ENCODE results near the gene KIAA0232. TPM values are rescaled to one million over a fixed set of nuclear protein-coding genes. Genes with fewer than 3 reads are reported as not detected.

Gene KIAA0232
- total and polyA plus RNA-seq, 9 of the 15 experiments (the other 6 are each of a cell fraction or from before 2014, with no cell fraction given), result 3.5 to 17.4 (median 13.0) TPM

DNA sequence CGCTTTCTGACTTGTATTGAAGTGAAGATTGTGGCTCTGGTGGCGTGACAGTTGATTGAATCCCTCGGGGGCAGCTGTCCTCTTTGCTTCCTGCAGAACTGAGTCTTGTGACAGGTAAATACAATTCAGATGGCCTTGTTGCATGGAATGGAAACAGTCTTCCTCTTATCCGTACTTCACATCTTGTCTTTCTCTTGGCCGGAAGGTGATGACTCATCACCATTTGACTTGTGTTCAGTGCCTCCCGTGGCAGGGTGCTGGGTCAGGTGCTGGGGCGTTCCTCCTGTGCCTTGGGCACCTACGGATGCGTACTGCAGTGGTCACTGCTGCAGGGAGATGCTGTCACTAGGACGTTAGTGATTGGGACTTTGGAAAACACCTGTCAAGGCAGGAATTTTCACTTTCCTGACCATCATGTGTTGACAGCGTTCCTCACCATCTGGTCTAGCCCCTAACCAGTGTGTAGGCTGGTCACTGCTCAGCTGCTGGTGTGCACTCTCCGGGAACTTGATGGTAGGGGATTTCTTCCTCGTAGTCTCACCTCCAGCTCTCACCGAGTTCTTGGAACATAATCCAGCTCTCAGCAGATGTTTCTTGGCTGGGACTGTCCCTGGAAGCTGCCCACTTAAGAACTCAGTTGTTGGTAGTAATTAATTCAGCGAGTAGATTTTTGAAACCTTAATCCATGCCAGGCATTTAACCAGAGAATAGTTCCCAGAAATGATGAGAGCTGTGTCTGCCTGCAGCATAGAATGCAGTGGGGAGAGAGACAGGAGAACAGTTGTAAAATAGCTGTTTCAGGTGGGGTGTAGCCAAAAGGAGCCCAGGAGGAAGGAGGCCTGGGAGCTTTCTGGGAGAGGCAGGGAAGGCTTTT lies 134.3 kb downstream of the KIAA0232 start (continued):
- TF ChIP-seq STAG1 (CRISPR knock-in tag; IDR thresholded peaks at IDR 0.05; ENCODE audit: borderline replicate concordance) (no peak), NONO (IDR thresholded peaks at IDR 0.05; ENCODE audit: low read depth in 2 of 2, low read length in 1 of 2) (no peak), TAF15 (IDR thresholded peaks at IDR 0.05; ENCODE audit: low read depth, low read length) (no peak), POLR2AphosphoS5 (IDR thresholded peaks at IDR 0.05; ENCODE audit: control insufficient read depth, insufficient read depth, low read depth, low read length) (peak; percentile 75), HNRNPL (IDR thresholded peaks at IDR 0.05; ENCODE audit: low read depth, low read length) (no peak), FOXK2 (conservative IDR thresholded peaks at IDR 0.05 in 1 of 2, IDR thresholded peaks at IDR 0.05 in 1 of 2; ENCODE audit: low read depth in 2 of 2) (peak; percentile 95 to 97), TEAD2 (tag; IDR thresholded peaks at IDR 0.05) (no peak), NR3C1 (CRISPR knock-in tag; IDR thresholded peaks at IDR 0.05) (no peak), DPF2 (IDR thresholded peaks at IDR 0.05) (peak; percentile 99), MCM2 (IDR thresholded peaks at IDR 0.05; ENCODE audit: low read depth) (no peak), RFX1 (IDR thresholded peaks at IDR 0.05) (no peak), PTBP1 (IDR thresholded peaks at IDR 0.05; ENCODE audit: low read depth, low read length) (no peak), ZNF57 (CRISPR knock-in tag; IDR thresholded peaks at IDR 0.05) (no peak), HNRNPLL (IDR thresholded peaks at IDR 0.05; ENCODE audit: low read depth, low read length, poor library complexity, severe bottlenecking) (peak; percentile 37)
- TF ChIP-seq, protein P1, sequence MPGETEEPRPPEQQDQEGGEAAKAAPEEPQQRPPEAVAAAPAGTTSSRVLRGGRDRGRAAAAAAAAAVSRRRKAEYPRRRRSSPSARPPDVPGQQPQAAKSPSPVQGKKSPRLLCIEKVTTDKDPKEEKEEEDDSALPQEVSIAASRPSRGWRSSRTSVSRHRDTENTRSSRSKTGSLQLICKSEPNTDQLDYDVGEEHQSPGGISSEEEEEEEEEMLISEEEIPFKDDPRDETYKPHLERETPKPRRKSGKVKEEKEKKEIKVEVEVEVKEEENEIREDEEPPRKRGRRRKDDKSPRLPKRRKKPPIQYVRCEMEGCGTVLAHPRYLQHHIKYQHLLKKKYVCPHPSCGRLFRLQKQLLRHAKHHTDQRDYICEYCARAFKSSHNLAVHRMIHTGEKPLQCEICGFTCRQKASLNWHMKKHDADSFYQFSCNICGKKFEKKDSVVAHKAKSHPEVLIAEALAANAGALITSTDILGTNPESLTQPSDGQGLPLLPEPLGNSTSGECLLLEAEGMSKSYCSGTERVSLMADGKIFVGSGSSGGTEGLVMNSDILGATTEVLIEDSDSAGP (CRISPR knock-in tag; IDR thresholded peaks at IDR 0.05), result no peak
- TF ChIP-seq, protein P2, sequence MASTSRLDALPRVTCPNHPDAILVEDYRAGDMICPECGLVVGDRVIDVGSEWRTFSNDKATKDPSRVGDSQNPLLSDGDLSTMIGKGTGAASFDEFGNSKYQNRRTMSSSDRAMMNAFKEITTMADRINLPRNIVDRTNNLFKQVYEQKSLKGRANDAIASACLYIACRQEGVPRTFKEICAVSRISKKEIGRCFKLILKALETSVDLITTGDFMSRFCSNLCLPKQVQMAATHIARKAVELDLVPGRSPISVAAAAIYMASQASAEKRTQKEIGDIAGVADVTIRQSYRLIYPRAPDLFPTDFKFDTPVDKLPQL (IDR thresholded peaks at IDR 0.05; ENCODE audit: extremely low read depth, insufficient read length), result no peak
- TF ChIP-seq, protein P3, sequence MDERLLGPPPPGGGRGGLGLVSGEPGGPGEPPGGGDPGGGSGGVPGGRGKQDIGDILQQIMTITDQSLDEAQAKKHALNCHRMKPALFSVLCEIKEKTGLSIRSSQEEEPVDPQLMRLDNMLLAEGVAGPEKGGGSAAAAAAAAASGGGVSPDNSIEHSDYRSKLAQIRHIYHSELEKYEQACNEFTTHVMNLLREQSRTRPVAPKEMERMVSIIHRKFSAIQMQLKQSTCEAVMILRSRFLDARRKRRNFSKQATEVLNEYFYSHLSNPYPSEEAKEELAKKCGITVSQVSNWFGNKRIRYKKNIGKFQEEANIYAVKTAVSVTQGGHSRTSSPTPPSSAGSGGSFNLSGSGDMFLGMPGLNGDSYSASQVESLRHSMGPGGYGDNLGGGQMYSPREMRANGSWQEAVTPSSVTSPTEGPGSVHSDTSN (CRISPR knock-in tag; IDR thresholded peaks at IDR 0.05; ENCODE audit: low read depth), result no peak
- TF ChIP-seq, protein P3 (tag; conservative IDR thresholded peaks at IDR 0.05; ENCODE audit: low read depth), result peak; percentile 76
- TF ChIP-seq, protein P4, sequence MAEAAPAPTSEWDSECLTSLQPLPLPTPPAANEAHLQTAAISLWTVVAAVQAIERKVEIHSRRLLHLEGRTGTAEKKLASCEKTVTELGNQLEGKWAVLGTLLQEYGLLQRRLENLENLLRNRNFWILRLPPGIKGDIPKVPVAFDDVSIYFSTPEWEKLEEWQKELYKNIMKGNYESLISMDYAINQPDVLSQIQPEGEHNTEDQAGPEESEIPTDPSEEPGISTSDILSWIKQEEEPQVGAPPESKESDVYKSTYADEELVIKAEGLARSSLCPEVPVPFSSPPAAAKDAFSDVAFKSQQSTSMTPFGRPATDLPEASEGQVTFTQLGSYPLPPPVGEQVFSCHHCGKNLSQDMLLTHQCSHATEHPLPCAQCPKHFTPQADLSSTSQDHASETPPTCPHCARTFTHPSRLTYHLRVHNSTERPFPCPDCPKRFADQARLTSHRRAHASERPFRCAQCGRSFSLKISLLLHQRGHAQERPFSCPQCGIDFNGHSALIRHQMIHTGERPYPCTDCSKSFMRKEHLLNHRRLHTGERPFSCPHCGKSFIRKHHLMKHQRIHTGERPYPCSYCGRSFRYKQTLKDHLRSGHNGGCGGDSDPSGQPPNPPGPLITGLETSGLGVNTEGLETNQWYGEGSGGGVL (CRISPR knock-in tag; IDR thresholded peaks at IDR 0.05), result no peak
- TF ChIP-seq, protein P5, sequence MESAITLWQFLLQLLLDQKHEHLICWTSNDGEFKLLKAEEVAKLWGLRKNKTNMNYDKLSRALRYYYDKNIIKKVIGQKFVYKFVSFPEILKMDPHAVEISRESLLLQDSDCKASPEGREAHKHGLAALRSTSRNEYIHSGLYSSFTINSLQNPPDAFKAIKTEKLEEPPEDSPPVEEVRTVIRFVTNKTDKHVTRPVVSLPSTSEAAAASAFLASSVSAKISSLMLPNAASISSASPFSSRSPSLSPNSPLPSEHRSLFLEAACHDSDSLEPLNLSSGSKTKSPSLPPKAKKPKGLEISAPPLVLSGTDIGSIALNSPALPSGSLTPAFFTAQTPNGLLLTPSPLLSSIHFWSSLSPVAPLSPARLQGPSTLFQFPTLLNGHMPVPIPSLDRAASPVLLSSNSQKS (CRISPR knock-in tag; IDR thresholded peaks at IDR 0.05), result no peak

Data from K562 (cell line).